SKM-1 (cell line): ENCODE data around the gene TFAP2B.

Source experiments
- DNase-seq: peaks from one replicate; lab custom pipeline; 2025; ENCODE audit not compliant: unreplicated experiment; lab: John Stamatoyannopoulos, UW

The TFAP2B gene

DNA sequence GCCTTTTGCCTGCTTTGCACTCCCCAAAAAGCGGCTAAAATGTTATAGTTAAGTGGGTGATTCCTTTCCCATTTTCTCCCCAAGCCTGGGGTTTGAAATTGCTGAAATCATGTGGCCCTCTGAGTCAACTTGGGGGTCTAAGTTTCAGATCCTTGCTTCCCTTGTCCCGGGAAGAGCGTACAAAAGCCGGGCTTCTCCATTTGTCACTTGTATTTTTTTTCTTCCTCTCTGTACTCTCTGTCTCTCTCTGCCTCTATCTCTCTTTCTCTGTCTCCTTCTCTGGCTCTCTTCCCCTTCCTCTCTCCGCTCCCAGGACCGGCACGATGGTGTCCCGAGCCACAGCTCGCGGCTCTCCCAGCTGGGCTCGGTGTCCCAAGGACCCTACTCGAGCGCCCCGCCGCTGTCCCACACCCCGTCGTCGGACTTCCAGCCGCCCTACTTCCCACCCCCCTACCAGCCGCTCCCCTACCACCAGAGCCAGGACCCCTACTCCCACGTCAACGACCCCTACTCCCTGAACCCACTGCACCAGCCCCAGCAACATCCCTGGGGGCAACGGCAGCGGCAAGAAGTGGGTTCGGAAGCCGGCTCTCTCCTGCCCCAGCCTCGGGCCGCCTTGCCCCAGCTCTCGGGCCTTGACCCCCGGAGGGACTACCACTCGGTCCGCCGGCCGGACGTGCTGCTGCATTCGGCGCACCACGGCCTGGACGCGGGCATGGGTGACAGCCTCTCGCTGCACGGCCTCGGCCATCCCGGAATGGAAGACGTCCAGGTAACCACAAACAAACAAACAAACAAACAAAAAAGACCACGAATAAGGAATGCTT is 4.6 kb downstream of the TFAP2B start:
- no peak for DNase-seq

DNA sequence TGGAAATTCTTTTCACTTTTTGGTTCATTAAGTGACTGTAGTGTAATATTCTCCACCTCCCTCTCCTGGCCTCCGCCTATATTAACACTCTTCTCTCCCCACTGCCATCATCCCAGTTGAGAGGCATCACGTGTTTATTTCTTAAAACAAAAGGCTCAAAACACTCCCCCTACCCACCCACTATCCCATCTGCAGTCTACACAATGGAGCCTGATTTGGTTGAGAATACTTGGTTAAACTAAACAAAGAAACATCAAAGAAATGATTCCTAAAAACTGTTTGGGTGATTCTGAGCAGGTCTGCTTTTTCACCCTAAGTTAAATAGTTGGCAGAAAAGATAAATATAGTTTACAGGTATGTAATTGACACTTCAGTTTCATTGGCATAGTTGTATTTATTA is 5.9 kb downstream of the TFAP2B start:
- no peak for DNase-seq

- DNase-seq = no peak
Measured at GRCh38 chr6:50825375-50826036, 6.8 kb downstream of the TFAP2B start.

- no peak for DNase-seq
Measured at GRCh38 chr6:50826037-50826761, 7.5 kb downstream of the TFAP2B start.

GRCh38 chr6:50826803-50827202 is 8.1 kb downstream of the TFAP2B start:
- no peak for DNase-seq

DNA sequence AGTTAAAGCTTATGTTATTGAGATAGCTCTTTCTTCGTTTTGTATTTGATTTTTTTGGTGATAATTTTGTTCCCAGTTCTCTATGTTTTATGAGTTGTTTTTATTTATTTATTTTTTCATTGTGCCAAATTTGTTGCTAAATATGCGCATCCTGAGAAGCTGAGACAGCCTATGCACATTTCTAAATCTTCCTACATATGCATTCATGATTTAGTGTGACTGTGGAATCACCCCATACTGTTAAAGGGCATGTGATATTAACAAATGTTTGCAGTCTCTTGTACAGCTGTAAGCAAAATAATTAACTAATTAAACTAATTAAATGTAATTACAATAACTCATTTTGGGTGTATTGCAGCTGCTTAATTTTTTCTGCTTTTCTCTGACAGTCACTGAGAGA is 10.4 kb downstream of the TFAP2B start:
- no peak for DNase-seq

DNA sequence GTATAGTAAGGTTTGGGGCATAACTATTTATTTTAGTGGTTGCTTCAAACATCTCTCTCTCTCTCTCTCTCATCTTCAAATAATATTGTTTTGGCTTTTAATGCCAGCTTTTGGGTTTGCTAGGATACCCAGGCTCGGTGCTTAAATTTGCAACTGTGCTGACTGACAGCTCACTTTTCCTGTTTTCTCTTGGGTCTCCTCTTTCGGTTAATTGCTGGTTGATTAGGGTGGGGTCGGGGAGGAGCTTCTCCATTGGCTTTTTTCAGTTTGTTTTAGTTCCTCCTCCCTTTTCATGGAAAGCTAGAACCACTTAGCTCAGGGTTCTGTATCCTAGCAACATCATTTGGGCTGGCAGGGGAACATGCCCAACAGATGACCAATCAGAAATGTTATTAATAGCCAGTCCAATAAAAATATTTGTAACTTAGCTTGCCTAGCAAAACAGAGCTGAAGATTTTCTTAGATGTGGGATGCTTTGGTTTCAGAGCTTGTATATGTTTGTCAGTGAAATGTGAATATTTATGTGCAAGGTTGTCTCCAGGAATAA is 11.3 kb downstream of the TFAP2B start:
- DNase-seq = no peak

GRCh38 chr6:50831186-50831585 is 12.5 kb downstream of the TFAP2B start:
- no peak for DNase-seq

DNA sequence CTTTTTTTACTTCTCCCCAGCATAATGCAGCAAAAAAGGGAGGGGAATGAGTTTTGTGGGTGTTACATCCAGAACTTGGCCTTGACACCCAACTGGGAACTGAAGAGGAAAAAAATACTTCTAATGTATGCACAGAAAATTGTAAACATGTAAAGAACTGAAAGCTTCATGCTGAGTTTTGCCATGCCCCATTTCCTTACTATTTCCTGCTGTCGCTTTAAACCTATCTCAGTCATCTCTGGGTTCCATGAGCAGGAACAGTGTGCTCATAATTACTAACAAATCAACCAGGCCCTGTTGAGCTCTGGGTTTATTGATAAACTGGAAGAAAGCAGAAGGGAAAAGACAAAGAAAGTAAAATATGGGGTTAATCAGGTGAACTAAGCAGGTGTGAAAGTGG is 14.2 kb downstream of the TFAP2B start:
- no peak for DNase-seq

GRCh38 chr6:50834929-50835410 is 16.3 kb downstream of the TFAP2B start:
- DNase-seq = no peak

DNA sequence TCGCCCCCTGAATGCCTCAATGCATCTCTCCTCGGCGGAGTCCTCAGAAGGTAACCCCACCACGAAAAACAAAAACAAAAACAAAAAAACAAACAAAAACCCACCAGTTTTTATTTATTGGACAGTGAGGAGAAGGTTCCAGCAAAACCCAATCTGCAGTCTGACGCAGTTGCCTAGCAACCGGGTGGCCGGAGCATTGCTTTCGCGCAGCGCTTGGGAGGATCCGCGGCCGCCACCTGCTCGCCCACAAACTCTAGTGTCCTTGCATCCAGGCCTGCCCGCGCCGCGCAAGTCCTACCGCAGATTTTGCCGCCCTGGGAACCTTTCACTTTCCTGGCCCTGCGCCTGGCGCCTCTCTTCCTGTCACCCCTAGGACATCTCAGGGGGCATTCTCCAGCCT is 17.6 kb downstream of the TFAP2B start:
- no peak for DNase-seq

DNA sequence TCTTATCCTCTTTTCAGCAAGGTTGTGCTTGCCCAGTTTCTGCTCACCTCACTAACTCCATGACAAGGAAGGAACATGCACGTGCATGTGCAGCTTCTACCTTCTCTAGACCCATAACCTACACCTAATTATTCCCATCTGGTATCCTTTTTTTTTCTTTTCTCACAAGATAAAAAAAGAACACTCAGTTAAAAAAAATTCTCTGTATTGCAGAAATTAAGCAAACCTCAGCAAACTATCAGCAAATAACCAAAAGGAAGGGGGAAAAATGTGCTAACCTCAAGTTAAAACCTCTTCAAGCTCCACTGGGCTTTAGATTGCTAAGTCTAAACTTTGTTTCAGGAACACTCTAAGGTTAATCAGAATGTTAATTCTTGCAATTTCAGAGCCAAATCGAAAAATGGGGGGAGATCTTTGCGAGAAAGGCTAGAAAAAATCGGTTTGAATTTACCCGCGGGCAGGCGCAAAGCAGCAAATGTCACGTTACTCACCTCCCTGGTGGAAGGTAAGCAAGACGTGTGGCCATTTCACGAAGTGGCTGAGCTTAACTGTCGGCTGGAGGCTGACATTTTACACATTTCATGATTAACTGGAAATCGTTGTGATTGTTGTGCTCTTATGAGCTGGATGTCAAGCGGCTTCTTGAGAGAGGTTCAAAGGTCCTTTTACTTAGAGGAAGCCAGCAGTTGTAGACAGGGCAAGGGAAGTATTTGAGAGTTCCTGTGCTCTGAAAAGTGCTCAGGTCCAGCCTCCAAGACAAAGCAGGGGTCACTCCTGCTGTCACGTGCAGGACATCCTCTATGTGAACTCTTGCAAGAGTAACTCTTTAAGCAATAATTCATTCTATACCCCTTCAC is 19.1 kb downstream of the TFAP2B start:
- DNase-seq = no peak

- DNase-seq = no peak
Measured at GRCh38 chr6:50840112-50840810, 21.6 kb downstream of the TFAP2B start.

- DNase-seq = no peak
Measured at GRCh38 chr6:50840811-50841192, 22.1 kb downstream of the TFAP2B start.

- no peak for DNase-seq
Measured at GRCh38 chr6:50842446-50842845, 23.8 kb downstream of the TFAP2B start.

DNA sequence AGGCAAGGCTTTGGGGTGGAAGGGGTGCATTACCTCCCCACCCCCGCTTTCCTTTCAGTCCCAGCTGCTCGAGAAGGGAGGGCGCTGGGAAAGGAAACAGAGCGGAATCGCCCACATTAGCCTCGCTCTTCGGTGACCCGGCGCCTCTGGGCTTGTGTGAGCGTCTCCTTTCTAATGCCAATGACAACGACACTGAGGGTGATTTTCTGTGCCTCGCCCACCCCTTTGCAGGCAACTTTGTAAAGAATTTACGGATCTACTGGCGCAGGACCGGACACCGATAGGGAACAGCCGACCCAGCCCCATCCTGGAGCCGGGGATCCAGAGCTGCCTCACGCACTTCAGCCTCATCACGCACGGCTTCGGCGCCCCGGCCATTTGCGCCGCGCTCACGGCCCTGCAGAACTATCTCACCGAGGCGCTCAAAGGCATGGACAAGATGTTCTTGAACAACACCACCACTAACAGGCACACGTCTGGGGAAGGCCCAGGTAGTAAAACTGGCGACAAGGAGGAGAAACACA is 24.3 kb downstream of the TFAP2B start:
- no peak for DNase-seq

GRCh38 chr6:50843842-50844241 is 25.2 kb downstream of the TFAP2B start:
- DNase-seq = no peak

- no peak for DNase-seq
Measured at GRCh38 chr6:50845499-50846143, 26.9 kb downstream of the TFAP2B start.

GRCh38 chr6:50846144-50846851 is 27.6 kb downstream of the TFAP2B start:
- no peak for DNase-seq
